Esophagus squamous epithelium (tissue), 5 donors: ENCODE results near the gene MYPOP. TPM values are rescaled to one million over a fixed set of nuclear protein-coding genes. Genes with fewer than 3 reads are reported as not detected.

Experiments used
- DNase-seq: peaks from one replicate; lab custom pipeline; 2025; lab: John Stamatoyannopoulos, UW
- H3K27ac ChIP-seq, 4 donors: fragments of 200-600 bp; sonication (generic); one replicate each; pipeline ENCODE4 v1.5.1; 2016 to 2019; ENCODE audit warnings: mild to moderate bottlenecking in 1 of 4
- H3K27me3 ChIP-seq, 4 donors: fragments of 200-600 bp; sonication (generic); 1 replicate in 3 of 4; 2 replicates in 1 of 4; pipeline versions ENCODE4 v1.5.1 to v1.6.0; 2017 to 2021; ENCODE audit warnings: antibody characterized with exemption in 1 of 4
- H3K36me3 ChIP-seq, 3 donors: fragments of 200-600 bp; sonication (generic); one replicate each; pipeline ENCODE4 v1.5.1; 2016 to 2019
- H3K4me1 ChIP-seq, 3 donors: fragments of 200-600 bp; sonication (generic); one replicate each; pipeline ENCODE4 v1.5.1; 2017 to 2019
- H3K4me3 ChIP-seq, 4 donors: fragments of 200-600 bp; sonication (generic); 1 replicate in 3 of 4; 2 replicates in 1 of 4; pipeline ENCODE4 v1.5.1; 2016 to 2019; ENCODE audit warnings: mild to moderate bottlenecking in 2 of 4, moderate library complexity in 1 of 4
- H3K9me3 ChIP-seq, 3 donors: fragments of 200-600 bp; sonication (generic); one replicate each; pipeline ENCODE4 v1.5.1; 2016 to 2019
- POLR2A ChIP-seq, 4 donors: fragments of 450-650 bp; IDR thresholded peaks; one replicate each; pipeline ENCODE4 v1.6.1; 2017; ENCODE audit warnings: antibody characterized with exemption in 4 of 4, mild to moderate bottlenecking in 4 of 4, moderate library complexity in 3 of 4
- WGBS, 2 donors: methylation state at CpG; one replicate each; pipeline ENCODE4 v1.1.5; 2018; 5-methylcytosine and 5-hydroxymethylcytosine counted together
- intact Hi-C: fragments of 100-400 bp; cut with DNase I; formaldehyde crosslinking; loops from one replicate; pipeline ENCODE4 v1.15.0; 2022
- total RNA-seq, 4 donors: library from RNA; depleted of rRNA; stranded (reverse); fragments of >200 nt; gene quantifications; one replicate each; pipeline ENCODE4 v1.1.0, GENCODE V29; 2016
- TF ChIP-seq, protein P1 (sequence below), 6 experiments: fragments of 450-650 bp in 4 of 6; fragments of 200-600 bp in 2 of 6; sonication (generic) in 2 of 6; IDR thresholded peaks; one replicate each; pipeline ENCODE4 v1.5.1; 2016 to 2019; ENCODE audit warnings: antibody characterized with exemption in 6 of 6, mild to moderate bottlenecking in 4 of 6, moderate library complexity in 4 of 6
- donor health status: DM: yes; HTN: yes; CAD: no.

Gene MYPOP
- total RNA-seq, 4 donors from 2014 or later: 2.3 to 5.7 (median 4.2) TPM

DNA sequence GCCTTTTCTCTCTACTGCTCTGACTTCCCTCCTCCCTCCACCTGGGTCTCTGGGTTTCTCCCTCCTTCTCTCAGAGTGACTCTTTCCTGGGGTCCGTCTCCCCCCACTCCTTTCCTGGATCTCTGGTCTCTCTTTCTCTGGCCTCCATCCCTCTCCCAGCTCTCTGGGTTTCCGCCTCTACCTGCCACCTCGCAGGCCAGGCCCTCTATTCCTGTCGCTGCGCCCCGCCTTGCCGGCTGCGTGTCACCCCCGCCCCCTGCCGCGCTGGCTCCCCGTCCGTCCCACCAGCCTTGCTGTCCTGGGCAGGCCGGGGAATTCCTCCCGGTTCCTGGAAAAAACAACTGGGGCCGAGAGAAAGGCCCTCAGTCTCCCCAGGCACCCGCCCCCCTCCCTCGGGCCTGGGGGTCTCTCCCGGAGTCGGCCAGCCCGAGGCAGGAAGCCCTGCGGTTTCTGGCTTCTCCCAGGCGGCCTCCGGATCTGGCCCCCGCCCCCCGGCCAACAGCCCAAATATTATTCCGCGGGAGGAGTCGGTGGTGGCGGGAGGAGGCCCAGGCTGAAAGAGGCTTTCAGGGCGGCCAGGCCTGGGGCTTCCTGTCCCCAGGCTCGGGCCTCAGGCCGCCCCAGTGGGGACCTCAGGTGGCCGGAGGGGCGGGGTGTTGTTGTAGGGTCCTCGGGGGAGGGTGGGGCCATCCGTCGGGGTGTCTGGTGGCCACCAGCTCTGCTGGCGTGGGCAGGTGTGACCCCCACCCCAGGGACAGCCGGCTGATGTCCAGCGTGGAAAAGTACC, 25.8 kb downstream of the MYPOP start:
- H3K27ac ChIP-seq: peak overlapping the region in 3 of 4 donors; percentile 56 to 82 (median 76)
- H3K4me1 ChIP-seq: peaks cover 0 to 29% (median 8%) of the 10 kb centered on the region in 3 donors
- DNase-seq: no peak
- H3K27me3 ChIP-seq: peaks cover 0 to 13% (median 0%) of the 10 kb centered on the region in 4 donors
- peak overlapping the region in 3 of 4 donors; percentile 24 to 53 (median 39) for H3K4me3 ChIP-seq
- WGBS, 2 donors: 7 to 17% methylated on average over 11 to 19 of the region's 41 CpGs
- intact Hi-C loops: no loop called here
- H3K36me3 ChIP-seq: no peaks in the 10 kb centered on the region
- no peaks in the 10 kb centered on the region for H3K9me3 ChIP-seq
- TF ChIP-seq POLR2A (IDR thresholded peaks at IDR 0.05): no peak
- TF ChIP-seq, protein P1, sequence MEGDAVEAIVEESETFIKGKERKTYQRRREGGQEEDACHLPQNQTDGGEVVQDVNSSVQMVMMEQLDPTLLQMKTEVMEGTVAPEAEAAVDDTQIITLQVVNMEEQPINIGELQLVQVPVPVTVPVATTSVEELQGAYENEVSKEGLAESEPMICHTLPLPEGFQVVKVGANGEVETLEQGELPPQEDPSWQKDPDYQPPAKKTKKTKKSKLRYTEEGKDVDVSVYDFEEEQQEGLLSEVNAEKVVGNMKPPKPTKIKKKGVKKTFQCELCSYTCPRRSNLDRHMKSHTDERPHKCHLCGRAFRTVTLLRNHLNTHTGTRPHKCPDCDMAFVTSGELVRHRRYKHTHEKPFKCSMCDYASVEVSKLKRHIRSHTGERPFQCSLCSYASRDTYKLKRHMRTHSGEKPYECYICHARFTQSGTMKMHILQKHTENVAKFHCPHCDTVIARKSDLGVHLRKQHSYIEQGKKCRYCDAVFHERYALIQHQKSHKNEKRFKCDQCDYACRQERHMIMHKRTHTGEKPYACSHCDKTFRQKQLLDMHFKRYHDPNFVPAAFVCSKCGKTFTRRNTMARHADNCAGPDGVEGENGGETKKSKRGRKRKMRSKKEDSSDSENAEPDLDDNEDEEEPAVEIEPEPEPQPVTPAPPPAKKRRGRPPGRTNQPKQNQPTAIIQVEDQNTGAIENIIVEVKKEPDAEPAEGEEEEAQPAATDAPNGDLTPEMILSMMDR (IDR thresholded peaks at IDR 0.05): no peak

DNA sequence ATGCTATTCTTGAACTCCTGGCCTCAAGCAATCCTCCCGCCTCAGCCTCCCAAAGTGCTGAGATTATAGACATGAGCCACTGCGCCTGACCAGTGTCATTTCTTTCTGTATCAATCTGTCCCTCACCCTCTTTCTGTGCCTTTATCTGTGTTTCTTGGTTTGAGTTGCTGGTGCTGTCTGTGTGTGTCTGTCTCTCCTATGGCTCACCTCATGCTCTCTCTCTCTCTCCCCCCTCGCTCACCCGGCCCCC, 26.3 kb downstream of the MYPOP start:
- H3K9me3 ChIP-seq: no peaks in the 10 kb centered on the region
- intact Hi-C loops: no loop called here
- H3K27me3 ChIP-seq: peaks cover 0 to 13% (median 0%) of the 10 kb centered on the region in 4 donors
- H3K4me1 ChIP-seq: peaks cover 0 to 24% (median 8%) of the 10 kb centered on the region in 3 donors
- TF ChIP-seq POLR2A (IDR thresholded peaks at IDR 0.05): no peak
- TF ChIP-seq, protein P1 (IDR thresholded peaks at IDR 0.05): no peak
- DNase-seq: no peak
- WGBS, 2 donors: 49% methylated on average over 4 of the region's 4 CpGs
- no peaks in the 10 kb centered on the region for H3K36me3 ChIP-seq
- no peak overlapping the region for H3K4me3 ChIP-seq
- H3K27ac ChIP-seq: peak overlapping the region in 2 of 4 donors; percentile 56 to 76

DNA sequence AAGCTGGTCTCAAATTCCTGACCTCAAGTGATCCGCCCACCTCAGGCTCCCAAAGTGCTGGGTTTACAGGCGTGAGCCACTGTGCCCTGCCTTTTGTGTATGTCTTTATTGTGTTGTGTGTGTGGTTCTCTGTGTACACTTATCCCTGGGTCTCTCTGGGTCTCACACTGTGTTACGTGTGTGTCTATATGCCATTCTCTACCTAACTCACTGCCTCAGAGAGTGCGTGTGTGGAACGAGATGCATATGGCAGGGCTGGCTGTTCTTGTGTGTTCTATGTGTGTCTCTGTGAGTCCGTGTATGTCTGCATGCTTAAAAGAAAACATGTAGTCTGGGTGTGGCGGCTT, 27.8 kb downstream of the MYPOP start:
- DNase-seq: no peak
- H3K4me3 ChIP-seq: no peak overlapping the region
- peaks cover 0 to 13% (median 0%) of the 10 kb centered on the region in 4 donors for H3K27me3 ChIP-seq
- no peak overlapping the region for H3K27ac ChIP-seq
- TF ChIP-seq, protein P1 (IDR thresholded peaks at IDR 0.05): no peak
- no peak for TF ChIP-seq POLR2A (IDR thresholded peaks at IDR 0.05)
- 75 to 78% methylated on average over 7 of the region's 7 CpGs for WGBS, 2 donors
- no peaks in the 10 kb centered on the region for H3K36me3 ChIP-seq
- intact Hi-C loops: no loop called here
- peaks cover 0 to 24% (median 8%) of the 10 kb centered on the region in 3 donors for H3K4me1 ChIP-seq
- no peaks in the 10 kb centered on the region for H3K9me3 ChIP-seq

DNA sequence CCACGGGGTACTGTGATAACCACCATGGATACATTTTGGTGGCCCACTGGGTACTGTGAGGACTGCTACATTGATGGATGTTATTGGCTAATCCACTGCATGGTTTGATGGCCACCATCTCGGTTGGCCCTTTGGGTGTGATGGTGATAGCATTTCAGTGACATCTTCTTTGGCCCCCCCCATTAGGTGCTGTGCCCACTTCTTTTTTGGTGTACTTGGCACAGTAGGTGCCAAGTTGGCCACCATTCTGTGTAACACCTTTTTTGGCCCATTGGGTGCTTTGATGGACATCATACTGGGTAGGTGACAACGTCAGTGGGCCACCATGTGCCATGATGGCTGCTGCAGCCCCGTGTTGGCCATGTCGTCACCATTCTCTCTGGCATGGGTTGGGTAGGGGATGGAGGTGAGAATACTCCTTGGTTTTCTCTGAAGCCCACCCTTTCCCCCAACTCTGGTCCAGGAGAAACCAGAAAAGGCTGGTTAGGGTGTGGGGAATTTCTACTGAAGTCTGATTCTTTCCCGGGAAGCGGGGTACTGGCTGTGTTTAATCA, 29.1 kb downstream of the MYPOP start:
- intact Hi-C loops: no loop called here
- Histone ChIP-seq H3K27ac (no peak overlapping the region), H3K27me3 (peaks cover 0 to 13% (median 0%) of the 10 kb centered on the region in 4 donors), H3K36me3 (no peaks in the 10 kb centered on the region), H3K4me1 (peaks cover 0 to 21% (median 8%) of the 10 kb centered on the region in 3 donors), H3K4me3 (no peak overlapping the region), H3K9me3 (no peaks in the 10 kb centered on the region)
- no peak for DNase-seq
- TF ChIP-seq, protein P1 (IDR thresholded peaks at IDR 0.05): no peak
- no peak for TF ChIP-seq POLR2A (IDR thresholded peaks at IDR 0.05)
- WGBS, 2 donors: 67 to 75% methylated on average over 2 to 5 of the region's 7 CpGs
